HG03565 (cell line): ENCODE data around the gene FFAR3.
"Not testable (repeated sequence)": the region's sequence is repeated elsewhere in the genome, so short reads cannot be mapped to it uniquely, and the experiment has no call there.

Experiments
- ATAC-seq: cut with Tn5 transposase; IDR thresholded peaks from one replicate; pipeline ENCODE4 v1.9.1; 2021; ENCODE audit warnings: mild to moderate bottlenecking, moderate library complexity; ENCODE audit not compliant: unreplicated experiment

Gene FFAR3

DNA sequence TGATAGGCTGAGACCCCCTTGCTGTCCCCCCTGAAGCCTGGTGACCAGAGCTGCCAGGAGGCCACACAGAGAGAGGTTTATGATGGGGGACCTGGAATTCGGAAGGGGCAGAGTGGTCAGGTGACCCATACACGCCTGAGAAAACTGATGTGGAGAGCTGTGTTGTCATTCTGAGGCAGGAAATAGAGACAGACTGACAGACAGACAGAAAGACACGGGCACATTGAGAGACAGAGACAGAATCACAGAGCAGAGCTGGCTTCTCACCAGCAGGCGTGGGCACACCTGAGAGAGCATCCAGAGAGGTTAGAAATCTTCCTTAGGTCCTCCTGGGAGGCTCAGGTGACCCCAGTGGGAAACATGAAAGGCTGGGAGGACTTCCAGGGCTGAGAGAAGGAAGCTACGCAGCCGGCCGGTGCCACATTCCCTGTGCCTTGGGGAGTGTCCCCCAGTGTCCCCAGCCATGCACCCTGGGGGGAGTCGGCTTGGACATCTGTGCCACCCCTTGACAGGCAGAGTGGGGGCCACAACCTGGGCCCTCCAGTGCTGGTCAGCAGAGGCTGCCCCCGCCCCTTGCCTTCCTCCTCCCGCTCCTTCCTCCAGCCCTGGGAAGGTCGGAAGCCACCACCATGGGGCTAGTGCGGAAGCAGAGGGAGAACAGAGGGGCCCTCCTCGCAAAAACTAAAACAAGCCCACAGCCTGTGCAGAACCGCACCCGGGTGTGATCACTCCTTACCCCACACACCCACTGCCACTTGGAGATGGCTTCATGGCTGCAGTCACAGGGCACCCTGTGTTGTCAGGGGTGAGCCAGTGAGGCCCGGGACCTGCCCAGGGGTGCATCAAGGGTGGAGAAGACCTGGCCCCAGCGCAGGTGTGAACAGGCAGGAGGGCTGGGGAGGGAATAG is 8.4 kb upstream of the FFAR3 start:
- ATAC-seq: no peak

DNA sequence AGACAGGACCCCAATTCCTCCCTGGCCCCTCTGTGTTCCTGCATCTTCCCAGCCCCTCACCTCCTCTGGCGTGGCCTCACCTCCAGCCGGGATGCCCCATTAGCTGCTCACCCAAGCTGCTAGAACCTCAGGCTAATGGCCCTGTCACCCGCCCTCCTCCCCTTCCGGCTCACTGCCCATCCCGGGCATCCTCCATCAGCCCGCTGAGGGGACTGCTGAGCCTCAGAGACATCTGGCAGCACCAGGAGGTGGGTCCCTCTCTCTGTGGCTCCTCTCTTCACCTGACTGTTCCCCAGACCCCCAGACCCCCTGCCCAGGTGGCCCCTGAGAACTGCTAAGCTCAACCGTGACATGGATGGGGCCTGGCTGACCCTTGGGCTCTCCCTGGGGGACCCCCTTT is 7.7 kb upstream of the FFAR3 start:
- no peak for ATAC-seq

DNA sequence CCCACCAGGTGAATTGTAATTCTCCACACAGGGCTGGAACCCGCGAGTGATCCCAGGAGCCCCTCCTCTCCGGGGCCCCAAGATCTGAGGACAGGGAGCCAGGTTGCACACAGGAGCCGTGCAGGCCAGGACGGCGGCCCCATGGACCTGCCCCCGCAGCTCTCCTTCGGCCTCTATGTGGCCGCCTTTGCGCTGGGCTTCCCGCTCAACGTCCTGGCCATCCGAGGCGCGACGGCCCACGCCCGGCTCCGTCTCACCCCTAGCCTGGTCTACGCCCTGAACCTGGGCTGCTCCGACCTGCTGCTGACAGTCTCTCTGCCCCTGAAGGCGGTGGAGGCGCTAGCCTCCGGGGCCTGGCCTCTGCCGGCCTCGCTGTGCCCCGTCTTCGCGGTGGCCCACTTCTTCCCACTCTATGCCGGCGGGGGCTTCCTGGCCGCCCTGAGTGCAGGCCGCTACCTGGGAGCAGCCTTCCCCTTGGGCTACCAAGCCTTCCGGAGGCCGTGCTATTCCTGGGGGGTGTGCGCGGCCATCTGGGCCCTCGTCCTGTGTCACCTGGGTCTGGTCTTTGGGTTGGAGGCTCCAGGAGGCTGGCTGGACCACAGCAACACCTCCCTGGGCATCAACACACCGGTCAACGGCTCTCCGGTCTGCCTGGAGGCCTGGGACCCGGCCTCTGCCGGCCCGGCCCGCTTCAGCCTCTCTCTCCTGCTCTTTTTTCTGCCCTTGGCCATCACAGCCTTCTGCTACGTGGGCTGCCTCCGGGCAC is 6.7 kb upstream of the FFAR3 start:
- no peak for ATAC-seq

DNA sequence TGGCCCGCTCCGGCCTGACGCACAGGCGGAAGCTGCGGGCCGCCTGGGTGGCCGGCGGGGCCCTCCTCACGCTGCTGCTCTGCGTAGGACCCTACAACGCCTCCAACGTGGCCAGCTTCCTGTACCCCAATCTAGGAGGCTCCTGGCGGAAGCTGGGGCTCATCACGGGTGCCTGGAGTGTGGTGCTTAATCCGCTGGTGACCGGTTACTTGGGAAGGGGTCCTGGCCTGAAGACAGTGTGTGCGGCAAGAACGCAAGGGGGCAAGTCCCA is 6.1 kb upstream of the FFAR3 start:
- no peak for ATAC-seq

DNA sequence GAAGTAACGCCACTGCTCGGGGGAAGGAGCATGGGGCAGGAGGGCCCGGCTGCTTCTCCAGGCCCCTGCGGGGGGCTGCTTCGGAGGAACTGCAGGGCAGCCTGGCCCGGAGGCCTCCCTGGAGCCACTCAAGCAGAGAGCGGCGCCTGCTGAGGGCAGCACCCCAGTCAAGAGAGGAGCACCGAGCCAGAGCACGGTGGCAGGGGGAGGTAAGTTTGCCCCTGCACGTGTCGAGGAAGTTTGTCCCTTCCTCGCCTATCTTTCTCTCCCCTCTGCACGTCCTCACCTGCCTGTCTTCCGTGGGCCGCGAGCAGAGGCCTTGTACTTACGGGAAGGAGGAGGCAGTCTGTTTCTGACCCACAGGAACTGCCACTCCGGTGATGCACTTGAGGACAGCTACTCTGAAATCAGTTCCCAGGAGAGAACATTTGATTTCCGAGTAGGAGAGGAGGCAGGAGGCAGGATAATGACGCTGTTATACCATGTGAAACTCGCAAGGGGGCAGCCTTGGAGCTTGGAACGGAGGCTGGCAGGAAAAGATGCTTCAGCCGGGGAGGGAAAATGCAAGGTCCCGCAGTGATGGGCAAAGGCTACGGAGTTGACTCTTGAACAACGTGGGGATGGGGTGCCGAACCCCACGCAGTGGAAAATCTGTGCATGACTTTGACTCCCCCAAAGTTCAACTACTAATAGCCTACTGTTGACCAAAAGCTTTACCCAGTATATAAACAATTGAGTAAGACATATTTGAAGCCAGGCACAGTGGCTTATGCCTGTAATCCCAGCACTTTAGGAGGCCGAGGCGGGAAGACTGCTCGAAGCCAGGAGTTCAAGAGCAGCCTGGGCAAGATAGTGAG is 5.6 kb upstream of the FFAR3 start:
- ATAC-seq: no peak

DNA sequence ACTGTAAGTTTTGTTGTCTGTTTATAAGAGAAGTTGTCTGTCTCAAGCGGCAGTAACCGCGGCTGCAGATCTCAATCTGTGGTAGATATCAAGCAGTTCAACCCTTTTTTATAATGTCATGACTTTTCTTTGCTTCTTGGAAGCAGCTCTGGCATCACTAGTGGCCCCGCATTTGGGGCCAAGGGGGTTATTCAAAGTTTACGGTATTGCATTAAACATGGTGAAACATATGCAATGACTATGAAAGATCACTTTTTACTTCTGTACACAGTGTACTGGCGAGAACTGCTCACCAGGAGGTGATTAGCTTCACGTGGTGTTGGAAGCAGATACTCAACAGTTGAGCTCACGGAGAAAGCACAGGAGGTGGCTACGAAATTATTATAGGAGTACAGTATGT is 4.6 kb upstream of the FFAR3 start:
- no peak for ATAC-seq

DNA sequence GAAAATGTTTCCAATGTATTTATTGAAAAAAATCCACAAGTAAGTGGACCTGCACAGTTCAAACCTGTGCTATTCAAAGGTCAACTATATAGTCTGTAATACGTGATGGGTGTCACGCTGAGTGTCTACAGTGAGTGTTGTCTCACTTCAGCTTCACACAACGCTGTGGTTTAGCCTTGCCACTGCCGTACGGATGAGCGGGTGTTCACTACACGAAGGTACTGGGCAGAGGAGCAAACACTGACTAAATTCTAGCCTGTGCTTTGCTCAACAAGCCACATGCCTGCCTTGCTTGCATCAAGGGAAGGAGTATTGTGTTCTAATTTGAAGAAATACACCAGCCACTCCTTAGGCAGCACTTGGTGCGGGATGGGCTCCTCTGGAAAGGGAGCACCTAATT is 3.4 kb upstream of the FFAR3 start:
- no peak for ATAC-seq

DNA sequence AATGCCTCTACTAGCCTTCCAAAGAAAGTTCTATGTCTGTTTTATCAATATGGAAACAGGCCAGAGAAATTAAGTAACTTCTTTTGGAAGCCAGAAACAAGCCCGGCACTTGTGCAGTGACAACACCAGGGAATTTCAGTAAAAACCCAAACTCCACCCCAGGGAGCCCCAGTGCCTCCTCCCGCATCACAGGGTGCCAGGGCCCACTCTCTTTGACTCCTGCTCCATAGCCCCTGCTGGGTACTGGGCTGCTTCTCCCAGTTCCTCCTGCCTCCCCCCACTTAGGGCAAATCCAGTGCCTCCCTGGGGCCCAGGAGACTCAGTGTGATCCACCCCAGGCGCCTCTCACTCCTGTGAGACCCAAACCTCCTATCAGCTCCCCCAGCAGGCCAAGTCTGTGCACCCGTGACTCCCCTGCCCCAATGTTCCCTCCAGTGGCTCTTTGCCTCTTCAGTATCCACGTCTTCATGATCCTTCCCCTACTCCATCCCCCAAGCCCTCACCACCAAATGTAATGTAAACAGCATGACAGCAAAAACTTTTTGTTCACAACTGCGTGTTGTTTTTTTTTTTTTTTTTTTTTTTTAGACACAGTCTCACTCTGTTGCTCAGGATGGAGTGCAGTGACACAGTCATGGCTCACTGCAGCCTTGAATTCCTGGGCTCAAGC is 2.3 kb upstream of the FFAR3 start:
- ATAC-seq: no peak

DNA sequence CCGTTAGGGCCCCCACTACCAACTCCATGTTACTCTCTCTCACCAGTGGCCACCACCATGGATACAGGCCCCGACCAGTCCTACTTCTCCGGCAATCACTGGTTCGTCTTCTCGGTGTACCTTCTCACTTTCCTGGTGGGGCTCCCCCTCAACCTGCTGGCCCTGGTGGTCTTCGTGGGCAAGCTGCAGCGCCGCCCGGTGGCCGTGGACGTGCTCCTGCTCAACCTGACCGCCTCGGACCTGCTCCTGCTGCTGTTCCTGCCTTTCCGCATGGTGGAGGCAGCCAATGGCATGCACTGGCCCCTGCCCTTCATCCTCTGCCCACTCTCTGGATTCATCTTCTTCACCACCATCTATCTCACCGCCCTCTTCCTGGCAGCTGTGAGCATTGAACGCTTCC is 574 bp downstream of the FFAR3 start:
- not testable (repeated sequence) for ATAC-seq

DNA sequence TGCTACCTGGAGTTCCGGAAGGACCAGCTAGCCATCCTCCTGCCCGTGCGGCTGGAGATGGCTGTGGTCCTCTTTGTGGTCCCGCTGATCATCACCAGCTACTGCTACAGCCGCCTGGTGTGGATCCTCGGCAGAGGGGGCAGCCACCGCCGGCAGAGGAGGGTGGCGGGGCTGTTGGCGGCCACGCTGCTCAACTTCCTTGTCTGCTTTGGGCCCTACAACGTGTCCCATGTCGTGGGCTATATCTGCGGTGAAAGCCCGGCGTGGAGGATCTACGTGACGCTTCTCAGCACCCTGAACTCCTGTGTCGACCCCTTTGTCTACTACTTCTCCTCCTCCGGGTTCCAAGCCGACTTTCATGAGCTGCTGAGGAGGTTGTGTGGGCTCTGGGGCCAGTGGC is 1.1 kb downstream of the FFAR3 start:
- ATAC-seq: not testable (repeated sequence)

DNA sequence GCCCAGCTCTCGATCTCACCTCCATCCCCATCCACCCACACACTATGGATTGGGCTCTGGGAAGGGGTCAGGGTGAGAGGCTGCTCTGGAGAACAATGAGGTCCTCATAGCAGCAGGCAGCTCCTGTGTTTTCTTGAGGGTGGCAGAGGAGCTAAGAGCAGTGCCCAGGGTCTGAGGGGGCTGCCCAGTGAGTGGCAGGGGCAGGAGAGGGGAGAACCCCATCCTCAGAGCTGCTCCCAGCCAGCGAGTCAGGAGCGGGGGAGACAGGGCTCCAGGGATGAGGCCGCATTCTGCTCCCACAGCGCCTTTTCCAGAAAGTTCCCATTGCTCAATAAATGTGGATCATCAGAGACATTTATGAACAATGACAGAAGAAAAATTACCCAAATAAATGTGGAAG is 1.8 kb downstream of the FFAR3 start:
- ATAC-seq: not testable (repeated sequence)

DNA sequence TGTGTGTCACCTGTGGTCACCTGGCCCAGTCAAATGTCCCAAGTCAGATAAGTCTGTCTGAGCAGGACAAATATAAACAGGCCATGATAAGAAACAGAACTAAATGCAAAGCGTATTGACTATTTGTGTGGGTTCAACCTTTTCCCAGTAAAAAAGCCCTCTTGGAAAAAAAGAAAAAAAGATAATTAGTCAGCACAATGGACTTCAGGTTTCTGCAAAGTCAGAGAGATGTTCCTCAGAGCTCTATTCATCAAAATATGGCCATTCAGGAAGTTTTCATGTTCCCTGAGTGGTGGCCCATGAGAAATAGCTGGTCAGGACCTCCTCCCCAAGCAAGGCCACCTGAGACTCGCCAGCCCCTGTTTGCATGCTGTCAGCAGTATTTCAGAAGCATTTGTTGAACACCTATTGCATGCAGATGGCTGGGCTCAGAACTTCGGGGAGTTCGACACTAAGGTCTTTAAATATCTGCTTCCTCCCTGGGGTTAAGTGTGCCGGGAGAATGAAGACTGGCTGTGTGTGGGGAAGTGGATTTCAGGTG is 2.7 kb downstream of the FFAR3 start:
- no peak for ATAC-seq

DNA sequence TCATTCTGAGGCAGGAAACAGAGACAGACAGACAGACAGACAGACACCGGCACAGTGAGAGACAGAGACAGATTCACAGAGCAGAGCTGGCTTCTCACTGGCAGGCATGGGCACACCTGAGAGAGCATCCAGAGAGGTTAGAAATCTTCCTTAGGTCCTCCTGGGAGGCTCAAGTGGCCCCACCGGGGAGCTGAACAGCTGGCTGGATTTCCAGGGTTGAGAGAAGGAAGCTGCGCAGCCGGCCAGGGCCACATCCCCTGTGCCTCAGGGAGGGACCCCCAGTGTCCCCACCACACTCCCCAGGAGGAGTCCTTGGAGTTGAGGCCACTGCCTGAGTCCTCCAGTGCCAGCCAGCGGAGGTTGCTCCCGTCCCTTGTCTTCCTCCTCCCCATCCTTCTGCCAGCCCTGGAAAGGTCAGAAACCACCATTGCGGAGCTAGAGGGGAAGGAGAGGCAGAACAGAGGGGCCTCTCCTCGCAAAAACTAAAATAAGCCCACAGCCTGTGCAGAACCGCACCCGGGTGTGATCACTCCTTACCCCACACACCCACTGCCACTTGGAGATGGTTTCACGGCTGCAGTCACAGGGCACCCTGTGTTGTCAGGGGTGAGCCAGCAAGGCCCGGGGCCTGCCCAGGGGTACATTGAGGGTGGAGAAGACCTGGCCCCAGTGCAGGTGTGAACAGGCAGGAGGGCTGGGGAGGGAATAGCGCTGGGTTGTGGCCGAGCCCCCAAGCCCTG is 4.2 kb downstream of the FFAR3 start:
- ATAC-seq: no peak

DNA sequence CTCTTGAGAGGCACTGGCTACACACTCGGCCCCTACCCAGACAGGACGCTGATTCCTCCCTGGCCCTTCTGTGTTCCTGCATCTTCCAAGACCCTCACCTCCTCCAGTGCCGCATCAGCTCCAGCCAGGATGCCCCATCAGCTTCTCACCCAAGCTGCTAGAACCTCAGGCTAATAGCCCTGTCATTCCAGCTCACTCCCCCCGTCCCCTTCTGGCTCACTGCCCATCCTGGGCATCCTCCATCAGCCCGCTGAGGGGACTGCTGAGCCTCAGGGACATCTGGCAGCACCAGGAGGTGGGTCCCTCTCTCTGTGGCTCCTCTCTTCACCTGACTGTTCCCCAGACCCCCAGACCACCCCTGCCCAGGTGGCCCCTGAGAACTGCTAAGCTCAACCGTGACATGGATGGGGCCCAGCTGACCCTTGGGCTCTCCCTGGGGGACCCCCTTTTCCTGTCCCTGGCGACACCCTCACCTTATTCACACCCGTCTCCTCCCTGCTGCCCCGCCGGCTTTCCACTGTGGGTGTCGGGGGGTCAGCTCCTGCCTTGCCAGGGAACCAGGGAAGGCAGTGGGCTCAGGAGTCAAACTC is 4.8 kb downstream of the FFAR3 start:
- no peak for ATAC-seq

DNA sequence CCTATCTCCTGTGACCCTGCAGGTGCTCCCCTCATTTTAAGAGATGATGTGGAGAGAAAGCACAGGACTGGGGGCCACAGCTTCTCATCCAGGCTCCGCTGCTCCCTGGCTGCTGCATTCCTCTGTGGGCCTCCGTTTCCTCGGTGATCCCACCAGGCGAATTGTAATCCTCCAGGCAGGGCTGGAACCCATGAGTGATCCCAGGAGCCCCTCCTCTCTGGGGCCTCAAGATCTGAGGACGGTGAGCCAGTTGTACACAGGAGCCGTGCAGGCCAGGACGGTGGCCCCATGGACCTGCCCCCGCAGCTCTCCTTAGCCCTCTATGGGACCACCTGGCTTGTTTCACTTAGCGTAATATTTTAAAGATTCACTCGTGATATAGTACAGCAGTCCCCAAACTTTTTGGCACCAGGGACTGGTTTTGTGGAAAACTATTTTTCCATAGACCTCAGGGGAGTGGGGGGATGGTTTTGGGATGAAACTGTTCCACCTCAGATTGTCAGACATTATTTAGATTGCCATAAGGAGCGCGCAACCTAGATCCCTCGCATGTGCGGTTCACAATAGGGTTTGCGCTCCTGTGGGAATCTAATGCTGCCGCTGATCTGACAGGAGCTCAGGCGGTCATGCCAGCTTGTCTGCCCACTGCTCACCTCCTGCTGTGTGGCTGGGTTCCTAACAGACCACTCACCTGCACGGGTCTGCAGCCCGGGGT is 5.6 kb downstream of the FFAR3 start:
- no peak for ATAC-seq

DNA sequence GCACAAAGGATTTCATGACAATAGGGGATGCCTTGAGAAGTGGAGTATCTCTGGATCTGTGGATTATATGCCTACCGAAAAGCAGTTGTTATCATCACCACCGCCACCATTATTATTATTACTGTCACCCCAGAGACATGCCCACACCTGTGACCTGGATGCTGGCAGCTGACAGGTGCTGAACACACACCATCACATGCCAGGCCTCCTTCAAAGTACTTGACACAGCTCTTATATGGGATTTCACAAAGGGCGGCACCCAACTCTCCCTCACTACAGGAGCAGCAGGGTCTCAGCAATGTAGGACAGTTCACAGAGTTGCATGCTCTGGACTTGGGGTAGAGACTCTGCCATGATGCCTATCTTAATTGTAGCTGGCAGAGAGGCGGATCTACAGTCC is 7.0 kb downstream of the FFAR3 start:
- ATAC-seq: no peak

DNA sequence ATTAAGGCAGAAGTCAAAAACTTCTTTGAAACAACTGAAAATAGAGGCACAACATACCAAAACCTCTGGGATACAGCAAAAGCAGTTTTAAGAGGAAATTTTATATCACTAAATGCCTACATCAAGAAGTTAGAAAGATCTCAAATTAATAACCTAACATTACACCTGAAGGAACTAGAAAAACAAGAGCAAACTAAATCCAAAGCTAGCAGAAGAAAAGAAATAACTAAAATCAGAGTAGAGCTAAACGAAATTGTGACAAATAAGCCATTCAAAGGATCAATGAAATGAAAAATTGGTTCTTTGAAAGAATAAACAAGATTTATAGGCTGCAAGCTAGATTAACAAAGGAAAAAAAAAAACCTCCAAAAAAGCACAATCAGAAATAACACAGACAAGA is 10.1 kb downstream of the FFAR3 start:
- ATAC-seq: no peak

DNA sequence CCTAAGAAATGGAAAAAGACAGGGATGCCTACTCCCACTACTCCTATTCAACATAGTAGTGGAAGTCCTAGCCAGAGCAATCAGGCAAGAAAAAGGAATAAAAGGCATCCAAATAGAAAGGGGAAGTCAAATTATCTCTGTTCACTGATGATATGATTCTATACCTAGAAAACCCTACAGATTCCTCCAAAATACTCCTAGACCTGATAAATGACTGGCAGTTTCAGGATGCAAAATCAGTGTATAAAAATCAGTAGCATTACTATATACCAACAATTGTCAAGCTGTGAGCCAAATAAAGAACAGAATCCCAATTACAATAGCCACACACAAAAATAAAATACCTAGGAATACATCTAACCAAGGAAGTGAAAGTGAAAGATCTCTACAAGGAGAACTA is 11.3 kb downstream of the FFAR3 start:
- no peak for ATAC-seq

DNA sequence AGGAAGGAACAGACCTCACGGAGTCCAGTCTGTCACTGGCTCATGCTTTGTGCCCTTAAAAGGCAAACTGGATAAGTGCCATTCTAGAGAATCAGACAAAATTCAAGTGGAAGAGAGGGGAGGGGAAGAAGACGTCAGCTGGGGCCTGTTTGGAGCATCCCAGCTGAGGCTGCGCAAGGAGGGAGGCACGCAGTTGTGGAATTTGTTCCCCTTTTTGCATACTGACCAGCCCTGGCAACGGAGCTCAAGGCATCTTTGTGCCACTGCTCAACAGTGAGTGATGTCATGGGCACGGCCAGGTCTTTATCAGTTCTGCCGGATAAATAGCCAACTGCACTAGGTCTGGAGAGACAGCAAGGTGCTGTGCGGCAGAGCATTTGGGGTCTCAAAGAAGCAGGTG is 12.5 kb downstream of the FFAR3 start, which contains the start of gene GPR42:
Gene GPR42 (plus strand): TSS at position 347 of the 400 bp plus-strand sequence. CDS start 292 bp downstream, outside the sequence.
- no peak for ATAC-seq
